NK-92 treated with Interleukin-12 subunit alpha and Interleukin-12 subunit beta, amount 100 ng/mL, for 24 hours (cell line): Measurements from ENCODE around the gene ARPC2.

ENCODE experiments used
- DNase-seq: peaks from one replicate; lab custom pipeline; 2025; lab: John Stamatoyannopoulos, UW

The ARPC2 gene

GRCh38 chr2:218290316-218291261, 73.6 kb downstream of the ARPC2 start:
- no peak for DNase-seq

GRCh38 chr2:218291318-218292047, 74.5 kb downstream of the ARPC2 start:
- no peak for DNase-seq

- DNase-seq = no peak
These were observed 75.3 kb downstream of the ARPC2 start, which contains the start of gene TMBIM1 for GRCh38 chr2:218292048-218293014. Gene TMBIM1 (minus strand): TSS chr2:218292503. CDS start chr2:218282141, 10,362 bp downstream.

GRCh38 chr2:218293715-218294429, 76.9 kb downstream of the ARPC2 start:
- no peak for DNase-seq

- DNase-seq = no peak
These were observed 77.5 kb downstream of the ARPC2 start for GRCh38 chr2:218294430-218295022.

- no peak for DNase-seq
These were observed 78.0 kb downstream of the ARPC2 start for GRCh38 chr2:218295029-218295428.

- no peak for DNase-seq
These were observed 79.2 kb downstream of the ARPC2 start for GRCh38 chr2:218296200-218296599.

GRCh38 chr2:218296847-218297246, 79.9 kb downstream of the ARPC2 start:
- no peak for DNase-seq

GRCh38 chr2:218298314-218298875, 81.4 kb downstream of the ARPC2 start:
- DNase-seq = no peak

- DNase-seq = no peak
These were observed 83.2 kb downstream of the ARPC2 start for GRCh38 chr2:218300141-218300540.

GRCh38 chr2:218301176-218301819, 84.3 kb downstream of the ARPC2 start:
- DNase-seq = peak; percentile 65
